ENCODE data around the gene TEX22.

Gene TEX22

GRCh38 chr14:105384041-105384557, 14.2 kb upstream of the TEX22 start:
- DNase-seq (ENCODE audit: extremely low read depth in 1 of 2, low read depth in 1 of 2), result no peak

GRCh38 chr14:105384605-105385321, 13.6 kb upstream of the TEX22 start:
- no peak for DNase-seq (ENCODE audit: extremely low read depth in 1 of 2, low read depth in 1 of 2)

GRCh38 chr14:105385322-105385637, 13.1 kb upstream of the TEX22 start:
- DNase-seq (ENCODE audit: extremely low read depth in 1 of 2, low read depth in 1 of 2), result no peak

- DNase-seq (ENCODE audit: extremely low read depth in 1 of 2, low read depth in 1 of 2), result no peak
These were observed 12.5 kb upstream of the TEX22 start for GRCh38 chr14:105385698-105386365.

GRCh38 chr14:105386581-105387529, 11.5 kb upstream of the TEX22 start:
- no peak for DNase-seq (ENCODE audit: extremely low read depth in 1 of 2, low read depth in 1 of 2)

GRCh38 chr14:105387530-105387922, 10.8 kb upstream of the TEX22 start:
- no peak for DNase-seq (ENCODE audit: extremely low read depth in 1 of 2, low read depth in 1 of 2)

- no peak for DNase-seq (ENCODE audit: extremely low read depth in 1 of 2, low read depth in 1 of 2)
These were observed 10.0 kb upstream of the TEX22 start for GRCh38 chr14:105388110-105388951.

- DNase-seq (ENCODE audit: extremely low read depth in 1 of 2, low read depth in 1 of 2), result no peak
These were observed 9.4 kb upstream of the TEX22 start for GRCh38 chr14:105388976-105389375.

- no peak for DNase-seq (ENCODE audit: extremely low read depth in 1 of 2, low read depth in 1 of 2)
These were observed 8.8 kb upstream of the TEX22 start for GRCh38 chr14:105389534-105389933.

- DNase-seq (ENCODE audit: extremely low read depth in 1 of 2, low read depth in 1 of 2), result no peak
These were observed 8.1 kb upstream of the TEX22 start for GRCh38 chr14:105389976-105390848.

- no peak for DNase-seq (ENCODE audit: extremely low read depth in 1 of 2, low read depth in 1 of 2)
These were observed 7.4 kb upstream of the TEX22 start for GRCh38 chr14:105390849-105391500.

- no peak for DNase-seq (ENCODE audit: extremely low read depth in 1 of 2, low read depth in 1 of 2)
These were observed 6.8 kb upstream of the TEX22 start for GRCh38 chr14:105391541-105391940.

GRCh38 chr14:105392131-105393090, 5.9 kb upstream of the TEX22 start:
- no peak for DNase-seq (ENCODE audit: extremely low read depth in 1 of 2, low read depth in 1 of 2)

GRCh38 chr14:105393151-105393550, 5.2 kb upstream of the TEX22 start:
- no peak for DNase-seq (ENCODE audit: extremely low read depth in 1 of 2, low read depth in 1 of 2)

- DNase-seq (ENCODE audit: extremely low read depth in 1 of 2, low read depth in 1 of 2), result no peak
These were observed 3.4 kb upstream of the TEX22 start for GRCh38 chr14:105394714-105395537.

GRCh38 chr14:105395538-105395854, 2.8 kb upstream of the TEX22 start:
- DNase-seq (ENCODE audit: extremely low read depth in 1 of 2, low read depth in 1 of 2), result no peak

- DNase-seq (ENCODE audit: extremely low read depth in 1 of 2, low read depth in 1 of 2), result no peak
These were observed 897 bp upstream of the TEX22 start for GRCh38 chr14:105397350-105397931.

All from activated CD8-positive, alpha-beta memory T cell treated with anti-CD3 and anti-CD28 coated beads for 1 hour (primary cell).